Ascending aorta (tissue), 2 donors: ENCODE results near the gene SNRNP70. TPM values are rescaled to one million over a fixed set of nuclear protein-coding genes. Genes with fewer than 3 reads are reported as not detected.

Source experiments
- DNase-seq, 2 donors: peaks; one replicate each; pipeline ENCODE4 v3.0.0-alpha.2; 2019; ENCODE audit warnings: low spot score in 2 of 2
- H3K27ac ChIP-seq, 2 donors: fragments of 200-600 bp; sonication (generic); one replicate each; pipeline ENCODE4 v1.5.1; 2016 to 2017; ENCODE audit warnings: mild to moderate bottlenecking in 1 of 2
- H3K27me3 ChIP-seq: fragments of 200-600 bp; sonication (generic); one replicate; pipeline ENCODE4 v1.5.1; 2017
- H3K36me3 ChIP-seq, 2 donors: fragments of 200-600 bp; sonication (generic); one replicate each; pipeline ENCODE4 v1.5.1; 2016
- H3K4me1 ChIP-seq, 2 donors: fragments of 200-600 bp; sonication (generic); one replicate each; pipeline ENCODE4 v1.5.1; 2016 to 2017; ENCODE audit warnings: mild to moderate bottlenecking in 1 of 2
- H3K4me3 ChIP-seq, 2 donors: fragments of 200-600 bp; sonication (generic); one replicate each; pipeline ENCODE4 v1.5.1; 2016 to 2017; ENCODE audit warnings: mild to moderate bottlenecking in 1 of 2
- H3K9me3 ChIP-seq, 2 donors: fragments of 200-600 bp; sonication (generic); one replicate each; pipeline ENCODE4 v1.5.1; 2016
- CTCF ChIP-seq, 3 experiments: fragments of 200-600 bp in 2 of 3; fragments of 450-650 bp in 1 of 3; sonication (generic) in 2 of 3; IDR thresholded peaks; one replicate each; pipeline ENCODE4 v1.5.1; 2016 to 2019; ENCODE audit warnings: antibody characterized with exemption in 3 of 3, mild to moderate bottlenecking in 1 of 3, moderate library complexity in 1 of 3
- intact Hi-C: fragments of 100-400 bp; cut with DNase I; formaldehyde crosslinking; loops from one replicate; pipeline ENCODE4 v1.15.1; 2023
- total RNA-seq: library from RNA; depleted of rRNA; stranded (reverse); fragments of >200 nt; gene quantifications from one replicate; pipeline ENCODE4 v1.1.0, GENCODE V29; 2016

Gene SNRNP70
- total RNA-seq, 1 donor from 2014 or later = 185 TPM

DNA sequence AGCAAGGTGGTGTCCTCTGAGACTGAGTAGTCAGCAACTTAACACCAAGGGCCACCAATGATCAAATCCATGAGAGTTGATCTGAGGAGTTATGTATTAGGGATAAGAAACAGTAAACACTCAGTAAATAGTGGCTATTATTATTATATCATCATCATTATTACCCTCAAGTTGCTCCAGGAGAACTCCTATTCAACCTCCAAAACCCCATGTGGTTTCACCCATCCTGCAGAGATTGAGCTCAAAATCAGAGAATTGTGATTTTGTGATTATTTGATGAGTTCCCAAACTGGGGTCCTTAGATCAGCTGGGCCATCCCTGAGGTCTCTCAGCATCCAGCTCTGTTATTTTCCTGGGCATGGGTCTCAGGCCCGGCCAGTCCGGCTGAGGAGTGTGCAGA lies 24.3 kb upstream of the SNRNP70 start:
- H3K4me3 ChIP-seq = no peak overlapping the region
- H3K4me1 ChIP-seq = peaks cover 8 to 13% of the 10 kb centered on the region in 2 donors
- intact Hi-C loops = no loop called here
- no peak overlapping the region for H3K27ac ChIP-seq
- peaks cover 3% of the 10 kb centered on the region for H3K27me3 ChIP-seq
- DNase-seq = no peak
- no peaks in the 10 kb centered on the region for H3K9me3 ChIP-seq
- no peak for TF ChIP-seq CTCF (IDR thresholded peaks at IDR 0.05)
- no peaks in the 10 kb centered on the region for H3K36me3 ChIP-seq

- Histone ChIP-seq H3K27me3 (peaks cover 3% of the 10 kb centered on the region), H3K36me3 (no peaks in the 10 kb centered on the region)
Observed at GRCh38 chr19:49061445-49061844, 23.8 kb upstream of the SNRNP70 start.

DNA sequence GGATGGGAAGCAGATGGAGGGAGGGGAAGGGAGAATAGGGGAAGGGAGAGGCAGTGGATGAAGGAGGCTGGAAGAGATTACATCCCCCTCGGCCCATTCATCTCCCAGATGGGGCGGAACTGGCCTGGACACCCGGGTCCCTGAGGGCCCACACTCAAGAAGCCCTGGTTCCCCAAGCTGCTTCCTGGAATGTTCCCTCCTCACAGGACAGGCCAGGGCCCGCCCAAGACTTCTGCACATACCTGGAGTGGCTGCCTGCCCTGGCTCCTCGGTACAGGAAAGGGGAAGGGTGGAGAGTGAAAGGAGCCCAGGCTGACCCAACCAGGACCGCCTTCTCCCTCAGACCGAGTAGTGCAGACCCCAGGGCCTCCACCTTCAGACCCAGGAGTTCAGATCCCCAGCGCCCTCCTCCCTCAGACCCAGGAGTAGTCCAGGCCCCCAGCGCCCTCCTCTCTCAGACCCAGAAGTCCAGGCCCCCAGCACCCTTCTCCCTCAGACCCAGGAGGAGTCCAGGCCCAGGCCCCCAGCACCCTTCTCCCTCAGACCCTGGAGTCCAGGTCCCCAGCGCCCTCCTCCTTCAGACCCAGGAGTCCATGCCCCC lies 21.1 kb upstream of the SNRNP70 start:
- no peak for DNase-seq
- peaks cover 0 to 3% of the 10 kb centered on the region in 2 donors for H3K4me1 ChIP-seq
- H3K36me3 ChIP-seq = no peaks in the 10 kb centered on the region
- no peaks in the 10 kb centered on the region for H3K27me3 ChIP-seq
- intact Hi-C loops = no loop called here
- TF ChIP-seq CTCF (IDR thresholded peaks at IDR 0.05) = no peak
- no peaks in the 10 kb centered on the region for H3K9me3 ChIP-seq
- no peak overlapping the region for H3K27ac ChIP-seq
- H3K4me3 ChIP-seq = no peak overlapping the region

More at GRCh38 chr19:49061445-49061844, 23.8 kb upstream of the SNRNP70 start:
- Histone ChIP-seq H3K9me3 (no peaks in the 10 kb centered on the region), H3K4me3 (no peak overlapping the region), H3K27ac (no peak overlapping the region), H3K4me1 (peaks cover 8 to 13% of the 10 kb centered on the region in 2 donors)
- DNase-seq = no peak
- TF ChIP-seq CTCF (IDR thresholded peaks at IDR 0.05) = no peak
- intact Hi-C loops = no loop called here

- H3K4me1 ChIP-seq = peaks cover 0 to 3% of the 10 kb centered on the region in 2 donors
- no peak for TF ChIP-seq CTCF (IDR thresholded peaks at IDR 0.05)
- no peak within 1 kb of the TSS for H3K27ac ChIP-seq
- no peak for DNase-seq
- no peaks in the 10 kb centered on the region for H3K9me3 ChIP-seq
- H3K36me3 ChIP-seq = no peaks in the 10 kb centered on the region
- peak within 1 kb of the TSS in 1 of 2 donors; percentile 35 for H3K4me3 ChIP-seq
- intact Hi-C loops = no loop called here
- H3K27me3 ChIP-seq = no peaks in the 10 kb centered on the region
Observed at GRCh38 chr19:49064768-49065611, 20.3 kb upstream of the SNRNP70 start, which contains the start of gene NTF4. TSS of gene NTF4 (minus strand) at chr19:49064818. CDS start at chr19:49061997, 2,821 bp downstream.

GRCh38 chr19:49065905-49066512 lies 19.2 kb upstream of the SNRNP70 start:
- Histone ChIP-seq H3K9me3 (no peaks in the 10 kb centered on the region), H3K4me1 (peaks cover 0 to 3% of the 10 kb centered on the region in 2 donors), H3K27ac (no peak overlapping the region), H3K27me3 (no peaks in the 10 kb centered on the region), H3K4me3 (no peak overlapping the region), H3K36me3 (no peaks in the 10 kb centered on the region)
- no peak for DNase-seq
- intact Hi-C loops = no loop called here
- no peak for TF ChIP-seq CTCF (IDR thresholded peaks at IDR 0.05)
